HCT116 (cell line): ENCODE measurements around the gene FAM81A. TPM values are rescaled to one million over a fixed set of nuclear protein-coding genes. Genes with fewer than 3 reads are reported as not detected.

Experiments
- ATAC-seq: fragments of 200-7000 bp; cut with Tn5 transposase; 2 replicates; pipeline ENCODE4 v1.9.1; 2020; ENCODE audit warnings: mild to moderate bottlenecking, moderate library complexity
- BruUV-seq: library from RNA; stranded (reverse); fragments of 400-500 nt; replicated peaks from 2 replicates; lab custom pipeline; 2021; lab: Mats Ljungman, UMichigan
- CTCF ChIA-PET: fragments of 300-600 bp; sonication (Branson Sonifier 250); formaldehyde crosslinking; loops from one replicate; lab custom pipeline; 2021; ENCODE audit warnings: antibody characterized with exemption; lab: Charles Lee
- POLR2A ChIA-PET: fragments of 300-600, 350-600 bp; sonication (Branson Sonifier 250); formaldehyde crosslinking; loops from one replicate; lab custom pipeline; 2021; ENCODE audit warnings: antibody characterized with exemption; lab: Charles Lee
- RAD21 ChIA-PET, 2 experiments: fragments of 300-600 bp; sonication (Branson Sonifier 250); formaldehyde crosslinking; loops; one replicate each; lab custom pipeline; 2023; ENCODE audit warnings: low total read pairs in 2 of 2; ENCODE audit not compliant: uncharacterized antibody in 2 of 2, unreplicated experiment in 2 of 2, low non-redundant PET in 1 of 2; lab: Charles Lee
- DNase-seq: peaks from one replicate; pipeline ENCODE4 v3.0.0-alpha.2; 2010; ENCODE audit warnings: low read depth, low spot score
- H2AFZ ChIP-seq: fragments of 200-600 bp; shearing (Covaris generic), sonication (generic); 2 replicates; pipeline ENCODE4 v1.6.1; 2017; ENCODE audit warnings: low read depth, mixed run types, mixed read lengths, antibody characterized with exemption, low read length; ENCODE audit not compliant: poor library complexity, severe bottlenecking
- H3K27ac ChIP-seq: 2 replicates; pipeline ENCODE4 v1.5.1; 2012; ENCODE audit warnings: low read depth, low read length
- H3K27me3 ChIP-seq: fragments of 200-600 bp; sonication (generic); 2 replicates; pipeline ENCODE4 v1.6.1; 2016; ENCODE audit warnings: mixed run types, low read length, mixed read lengths; ENCODE audit not compliant: insufficient read depth
- H3K36me3 ChIP-seq, 2 experiments: fragments of 200-500 bp in 1 of 2; fragments of 200-600 bp in 1 of 2; sonication (Bioruptor generic) in 1 of 2; sonication (generic) in 1 of 2; 2 replicates each; pipeline versions ENCODE4 v1.5.1 to v1.6.1; 2014 to 2016; ENCODE audit warnings: low read length in 2 of 2, inconsistent platforms in 1 of 2, mixed read lengths in 1 of 2, mixed run types in 1 of 2; ENCODE audit not compliant: insufficient read depth in 2 of 2, control insufficient read depth in 1 of 2
- H3K4me1 ChIP-seq, 2 experiments: fragments of 200-600 bp in 1 of 2; sonication (generic) in 1 of 2; 2 replicates each; pipeline versions ENCODE4 v1.5.1 to v1.6.1; 2012 to 2017; ENCODE audit warnings: low read length in 2 of 2, inconsistent platforms in 1 of 2, mild to moderate bottlenecking in 1 of 2, mixed read lengths in 1 of 2, mixed run types in 1 of 2, moderate library complexity in 1 of 2; ENCODE audit not compliant: insufficient read depth in 2 of 2, control insufficient read depth in 1 of 2
- H3K4me2 ChIP-seq: fragments of 200-600 bp; sonication (generic); 2 replicates; pipeline ENCODE4 v1.6.1; 2017; ENCODE audit warnings: mixed run types, low read length, mixed read lengths
- H3K4me3 ChIP-seq, 2 experiments: fragments of 200-600 bp in 1 of 2; sonication (generic) in 1 of 2; replicated peaks in 1 of 2; 2 replicates each; pipeline ENCODE4 v1.5.1; 2011 to 2016; ENCODE audit warnings: low read length in 2 of 2, control low read depth in 1 of 2, low read depth in 1 of 2, mild to moderate bottlenecking in 1 of 2, mixed read lengths in 1 of 2, mixed run types in 1 of 2
- H3K79me2 ChIP-seq: fragments of 200-600 bp; sonication (generic); 2 replicates; pipeline ENCODE4 v1.6.1; 2017; ENCODE audit warnings: mild to moderate bottlenecking, mixed run types, low read length, moderate library complexity, mixed read lengths; ENCODE audit not compliant: insufficient read depth
- H3K9ac ChIP-seq: fragments of 200-600 bp; sonication (generic); 2 replicates; pipeline ENCODE4 v1.6.1; 2016; ENCODE audit warnings: low read length, mixed read lengths
- H3K9me2 ChIP-seq: fragments of 200-600 bp; sonication (generic), shearing (Covaris generic); 2 replicates; pipeline ENCODE4 v1.6.1; 2017; ENCODE audit warnings: mixed run types, mild to moderate bottlenecking, moderate library complexity; ENCODE audit not compliant: insufficient read depth
- H3K9me3 ChIP-seq, 2 experiments: fragments of 200-500 bp in 1 of 2; fragments of 200-600 bp in 1 of 2; sonication (Bioruptor generic) in 1 of 2; sonication (generic) in 1 of 2; 2 replicates each; pipeline ENCODE4 v1.6.1; 2014 to 2017; ENCODE audit warnings: low read length in 2 of 2, mixed read lengths in 2 of 2, inconsistent platforms in 1 of 2, low read depth in 1 of 2, mild to moderate bottlenecking in 1 of 2, mixed run types in 1 of 2, moderate library complexity in 1 of 2; ENCODE audit not compliant: control insufficient read depth in 1 of 2, insufficient read depth in 1 of 2
- H4K20me1 ChIP-seq: fragments of 200-600 bp; sonication (generic), shearing (Covaris generic); 2 replicates; pipeline ENCODE4 v1.6.1; 2017; ENCODE audit warnings: mixed run types, mild to moderate bottlenecking, moderate library complexity; ENCODE audit not compliant: insufficient read depth
- CBX3 ChIP-seq: IDR thresholded peaks from 2 replicates; pipeline ENCODE4 v1.6.1; 2012; ENCODE audit warnings: low read depth
- CEBPB ChIP-seq: IDR thresholded peaks from 2 replicates; pipeline ENCODE4 v1.6.1; 2012; ENCODE audit warnings: low read depth
- EGR1 ChIP-seq: IDR thresholded peaks from 2 replicates; pipeline ENCODE4 v1.6.1; 2012; ENCODE audit warnings: low read depth
- ELF1 ChIP-seq: IDR thresholded peaks from 2 replicates; pipeline ENCODE4 v1.6.1; 2012; ENCODE audit warnings: low read depth, borderline replicate concordance
- EZH2 ChIP-seq: fragments of 200-600 bp; sonication (generic); IDR thresholded peaks from 2 replicates; pipeline ENCODE4 v1.6.1; 2017; ENCODE audit warnings: antibody characterized with exemption, mixed run types
- EZH2phosphoT487 ChIP-seq: fragments of 200-600 bp; IDR thresholded peaks from 2 replicates; pipeline ENCODE4 v1.6.1; 2018; ENCODE audit warnings: antibody characterized with exemption, borderline replicate concordance
- JUND ChIP-seq: IDR thresholded peaks from 2 replicates; pipeline ENCODE4 v1.6.1; 2012
- POLR2A ChIP-seq: IDR thresholded peaks from 2 replicates; pipeline ENCODE4 v1.7.0; 2011; ENCODE audit warnings: borderline replicate concordance; ENCODE audit not compliant: insufficient read depth, insufficient read length; ENCODE audit errors: extremely low read depth
- RAD21 ChIP-seq: IDR thresholded peaks from 2 replicates; pipeline ENCODE4 v1.6.1; 2012; ENCODE audit warnings: low read depth, mild to moderate bottlenecking
- SIN3A ChIP-seq: IDR thresholded peaks from 2 replicates; pipeline ENCODE4 v1.6.1; 2012; ENCODE audit warnings: low read depth
- SRF ChIP-seq: IDR thresholded peaks from 2 replicates; pipeline ENCODE4 v1.6.1; 2012; ENCODE audit warnings: low read depth
- TCF7L2 ChIP-seq: IDR thresholded peaks from 2 replicates; pipeline ENCODE4 v1.7.0; 2011; ENCODE audit warnings: borderline replicate concordance, inconsistent platforms; ENCODE audit not compliant: insufficient read depth, insufficient read length; ENCODE audit errors: extremely low read depth
- YY1 ChIP-seq: IDR thresholded peaks from 2 replicates; pipeline ENCODE4 v1.6.1; 2011; ENCODE audit warnings: low read length, low read depth, moderate library complexity, mild to moderate bottlenecking; ENCODE audit not compliant: insufficient replicate concordance; ENCODE audit errors: extremely low read depth
- ZFX ChIP-seq: fragments of 450-650 bp; IDR thresholded peaks from 2 replicates; pipeline ENCODE4 v1.6.1; 2017
- ZNF274 ChIP-seq: fragments of 200-500 bp; sonication (Bioruptor generic); IDR thresholded peaks from 2 replicates; pipeline ENCODE4 v1.6.1; 2014; ENCODE audit warnings: mild to moderate bottlenecking, low read depth, low read length, inconsistent platforms
- intact Hi-C: fragments of 100-400 bp; cut with micrococcal nuclease; formaldehyde crosslinking; loops from 2 replicates; pipeline ENCODE4 v1.10.0; 2022
- total RNA-seq: library from RNA; stranded (reverse); gene quantifications from one replicate; pipeline ENCODE4 v1.2.1, GENCODE V29; 2021; ENCODE audit not compliant: unreplicated experiment
- TF ChIP-seq, protein P1 (sequence below), 3 experiments: fragments of 200-600 bp in 1 of 3; sonication (generic) in 1 of 3; IDR thresholded peaks in 2 of 3; conservative IDR thresholded peaks in 1 of 3; 2 replicates each; pipeline ENCODE4 v1.5.1; 2012 to 2017; ENCODE audit warnings: low read depth in 2 of 3, low read length in 2 of 3, antibody characterized with exemption in 1 of 3, borderline replicate concordance in 1 of 3, control low read depth in 1 of 3, mild to moderate bottlenecking in 1 of 3, mixed read lengths in 1 of 3, mixed run types in 1 of 3, moderate library complexity in 1 of 3; ENCODE audit not compliant: insufficient read depth in 1 of 3
- TF ChIP-seq, protein P2 (sequence below): IDR thresholded peaks from 2 replicates; pipeline ENCODE4 v1.6.1; 2012
- TF ChIP-seq, protein P3 (sequence below): IDR thresholded peaks from 2 replicates; pipeline ENCODE4 v1.6.1; 2011; ENCODE audit warnings: mild to moderate bottlenecking, low read length, moderate library complexity; ENCODE audit not compliant: insufficient replicate concordance; ENCODE audit errors: extremely low read depth

The FAM81A gene
- total RNA-seq, 1 experiment from 2014 or later, result 6.6 TPM

DNA sequence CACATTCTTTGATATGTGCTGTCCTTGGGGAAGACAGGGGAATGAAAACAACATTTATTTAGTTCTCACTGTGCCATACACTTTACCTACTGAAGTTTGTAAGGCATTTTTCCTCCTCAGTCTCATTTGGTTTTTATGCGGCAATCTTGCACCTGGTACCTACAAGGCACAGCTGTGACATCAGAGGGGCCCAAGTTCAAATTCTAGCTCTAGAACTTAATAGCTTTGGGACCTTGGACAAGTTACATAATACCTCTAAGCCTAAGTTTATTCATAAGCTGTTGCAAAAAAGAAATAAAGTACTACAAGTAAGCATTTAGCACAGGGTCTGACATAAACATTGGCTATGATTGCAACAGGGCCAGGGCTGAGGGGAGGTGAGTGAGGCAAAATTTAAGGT is 5.6 kb upstream of the FAM81A start:
- no peak for TF ChIP-seq CBX3
- TF ChIP-seq RAD21, result no peak
- TF ChIP-seq, protein P1, sequence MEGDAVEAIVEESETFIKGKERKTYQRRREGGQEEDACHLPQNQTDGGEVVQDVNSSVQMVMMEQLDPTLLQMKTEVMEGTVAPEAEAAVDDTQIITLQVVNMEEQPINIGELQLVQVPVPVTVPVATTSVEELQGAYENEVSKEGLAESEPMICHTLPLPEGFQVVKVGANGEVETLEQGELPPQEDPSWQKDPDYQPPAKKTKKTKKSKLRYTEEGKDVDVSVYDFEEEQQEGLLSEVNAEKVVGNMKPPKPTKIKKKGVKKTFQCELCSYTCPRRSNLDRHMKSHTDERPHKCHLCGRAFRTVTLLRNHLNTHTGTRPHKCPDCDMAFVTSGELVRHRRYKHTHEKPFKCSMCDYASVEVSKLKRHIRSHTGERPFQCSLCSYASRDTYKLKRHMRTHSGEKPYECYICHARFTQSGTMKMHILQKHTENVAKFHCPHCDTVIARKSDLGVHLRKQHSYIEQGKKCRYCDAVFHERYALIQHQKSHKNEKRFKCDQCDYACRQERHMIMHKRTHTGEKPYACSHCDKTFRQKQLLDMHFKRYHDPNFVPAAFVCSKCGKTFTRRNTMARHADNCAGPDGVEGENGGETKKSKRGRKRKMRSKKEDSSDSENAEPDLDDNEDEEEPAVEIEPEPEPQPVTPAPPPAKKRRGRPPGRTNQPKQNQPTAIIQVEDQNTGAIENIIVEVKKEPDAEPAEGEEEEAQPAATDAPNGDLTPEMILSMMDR (IDR thresholded peaks at IDR 0.05 in 2 of 3, conservative IDR thresholded peaks at IDR 0.05 in 1 of 3; ENCODE audit: borderline replicate concordance in 1 of 3, insufficient read depth in 1 of 3, low read depth in 2 of 3, low read length in 2 of 3), result no peak
- TF ChIP-seq TCF7L2, result no peak
- TF ChIP-seq, protein P2, sequence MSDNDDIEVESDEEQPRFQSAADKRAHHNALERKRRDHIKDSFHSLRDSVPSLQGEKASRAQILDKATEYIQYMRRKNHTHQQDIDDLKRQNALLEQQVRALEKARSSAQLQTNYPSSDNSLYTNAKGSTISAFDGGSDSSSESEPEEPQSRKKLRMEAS, result no peak
- TF ChIP-seq ZFX, result no peak
- no peak for TF ChIP-seq SIN3A
- TF ChIP-seq POLR2A, result no peak
- no peak for TF ChIP-seq EGR1
- TF ChIP-seq YY1, result no peak
- TF ChIP-seq, protein P3, sequence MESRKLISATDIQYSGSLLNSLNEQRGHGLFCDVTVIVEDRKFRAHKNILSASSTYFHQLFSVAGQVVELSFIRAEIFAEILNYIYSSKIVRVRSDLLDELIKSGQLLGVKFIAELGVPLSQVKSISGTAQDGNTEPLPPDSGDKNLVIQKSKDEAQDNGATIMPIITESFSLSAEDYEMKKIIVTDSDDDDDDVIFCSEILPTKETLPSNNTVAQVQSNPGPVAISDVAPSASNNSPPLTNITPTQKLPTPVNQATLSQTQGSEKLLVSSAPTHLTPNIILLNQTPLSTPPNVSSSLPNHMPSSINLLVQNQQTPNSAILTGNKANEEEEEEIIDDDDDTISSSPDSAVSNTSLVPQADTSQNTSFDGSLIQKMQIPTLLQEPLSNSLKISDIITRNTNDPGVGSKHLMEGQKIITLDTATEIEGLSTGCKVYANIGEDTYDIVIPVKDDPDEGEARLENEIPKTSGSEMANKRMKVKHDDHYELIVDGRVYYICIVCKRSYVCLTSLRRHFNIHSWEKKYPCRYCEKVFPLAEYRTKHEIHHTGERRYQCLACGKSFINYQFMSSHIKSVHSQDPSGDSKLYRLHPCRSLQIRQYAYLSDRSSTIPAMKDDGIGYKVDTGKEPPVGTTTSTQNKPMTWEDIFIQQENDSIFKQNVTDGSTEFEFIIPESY, result no peak
- no peak for TF ChIP-seq EZH2phosphoT487
- TF ChIP-seq ELF1, result no peak
- no peak for TF ChIP-seq CEBPB
- no peak for TF ChIP-seq ZNF274
- TF ChIP-seq SRF, result no peak
- no peak for TF ChIP-seq JUND
- no peak for TF ChIP-seq EZH2
- intact Hi-C loops, result no loop called here
- Histone ChIP-seq H2AFZ (no peak overlapping the region), H3K27ac (no peak overlapping the region), H3K79me2 (no peaks in the 10 kb centered on the region), H3K9ac (no peak overlapping the region), H3K36me3 (no peaks in the 10 kb centered on the region), H4K20me1 (no peaks in the 10 kb centered on the region), H3K4me3 (no peak overlapping the region), H3K4me1 (peaks cover 4 to 5% of the 10 kb centered on the region in 2 experiments; a peak in 3 of 4 replicates), H3K27me3 (no peaks in the 10 kb centered on the region), H3K9me3 (no peaks in the 10 kb centered on the region; a peak in 1 of 4 replicates), H3K9me2 (no peaks in the 10 kb centered on the region), H3K4me2 (no peak overlapping the region)
- RAD21 ChIA-PET, result no interaction called here
- DNase-seq (no peak), ATAC-seq (no peak)
- BruUV-seq, result no TSS peak
- POLR2A ChIA-PET, result no interaction called here
- CTCF ChIA-PET, result no interaction called here
